Measurements from ENCODE around the gene ZNF500. TPM values are rescaled to one million over a fixed set of nuclear protein-coding genes. Genes with fewer than 3 reads are reported as not detected.

ZNF500 gene
- total RNA-seq, 1 experiment from 2014 or later = 23.6 TPM

DNA sequence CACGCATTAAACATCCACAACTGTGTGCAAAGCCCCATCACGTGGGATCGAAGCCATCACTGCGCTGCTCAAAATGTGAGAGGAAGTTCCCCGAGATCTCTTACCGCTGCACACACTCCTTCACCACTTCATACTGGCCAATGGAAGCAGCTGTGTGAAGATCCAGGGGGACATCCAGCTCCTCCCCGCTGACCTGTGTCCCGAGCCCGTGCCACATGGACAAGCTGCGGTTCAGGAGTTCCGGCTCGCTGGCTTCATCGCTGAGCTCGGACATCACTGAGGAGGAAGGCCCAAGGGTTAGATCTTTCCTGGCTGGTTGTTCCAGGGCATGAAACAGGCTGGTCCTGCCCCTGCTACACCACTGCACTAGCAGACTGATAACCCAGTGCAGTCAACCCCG, 37.1 kb downstream of the ZNF500 start:
- peaks cover 10% of the 10 kb centered on the region for H3K4me1 Mint-ChIP-seq (ENCODE audit: low read depth, unreplicated experiment)
- BruUV-seq (replicated peaks) = no TSS peak
- CTCF ChIA-PET = interaction anchor here (0.6 kb wide), 2 partner anchors 29 to 331 kb away, joined by 3 read pairs; no protein-coding TSS in a partner anchor
- H3K9me3 Mint-ChIP-seq (ENCODE audit: low read depth, unreplicated experiment) = no peaks in the 10 kb centered on the region
- H3K27me3 Mint-ChIP-seq (ENCODE audit: unreplicated experiment) = no peaks in the 10 kb centered on the region
- H3K27ac Mint-ChIP-seq (ENCODE audit: unreplicated experiment) = no peak overlapping the region
- intact Hi-C loops (cut with micrococcal nuclease; ENCODE audit: unreplicated experiment) = loop anchor here (10.0 kb wide), 1 partner anchor 225 kb away; the partner anchor contains the start of gene SEC14L5
- DNase-seq = no peak
- no peak overlapping the region for H3K4me3 Mint-ChIP-seq (ENCODE audit: low read depth, unreplicated experiment)
- TF ChIP-seq, protein P1, sequence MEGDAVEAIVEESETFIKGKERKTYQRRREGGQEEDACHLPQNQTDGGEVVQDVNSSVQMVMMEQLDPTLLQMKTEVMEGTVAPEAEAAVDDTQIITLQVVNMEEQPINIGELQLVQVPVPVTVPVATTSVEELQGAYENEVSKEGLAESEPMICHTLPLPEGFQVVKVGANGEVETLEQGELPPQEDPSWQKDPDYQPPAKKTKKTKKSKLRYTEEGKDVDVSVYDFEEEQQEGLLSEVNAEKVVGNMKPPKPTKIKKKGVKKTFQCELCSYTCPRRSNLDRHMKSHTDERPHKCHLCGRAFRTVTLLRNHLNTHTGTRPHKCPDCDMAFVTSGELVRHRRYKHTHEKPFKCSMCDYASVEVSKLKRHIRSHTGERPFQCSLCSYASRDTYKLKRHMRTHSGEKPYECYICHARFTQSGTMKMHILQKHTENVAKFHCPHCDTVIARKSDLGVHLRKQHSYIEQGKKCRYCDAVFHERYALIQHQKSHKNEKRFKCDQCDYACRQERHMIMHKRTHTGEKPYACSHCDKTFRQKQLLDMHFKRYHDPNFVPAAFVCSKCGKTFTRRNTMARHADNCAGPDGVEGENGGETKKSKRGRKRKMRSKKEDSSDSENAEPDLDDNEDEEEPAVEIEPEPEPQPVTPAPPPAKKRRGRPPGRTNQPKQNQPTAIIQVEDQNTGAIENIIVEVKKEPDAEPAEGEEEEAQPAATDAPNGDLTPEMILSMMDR (IDR thresholded peaks at IDR 0.05; ENCODE audit: unreplicated experiment) = no peak
- H3K36me3 Mint-ChIP-seq (ENCODE audit: insufficient read depth, unreplicated experiment) = peaks cover 45% of the 10 kb centered on the region

DNA sequence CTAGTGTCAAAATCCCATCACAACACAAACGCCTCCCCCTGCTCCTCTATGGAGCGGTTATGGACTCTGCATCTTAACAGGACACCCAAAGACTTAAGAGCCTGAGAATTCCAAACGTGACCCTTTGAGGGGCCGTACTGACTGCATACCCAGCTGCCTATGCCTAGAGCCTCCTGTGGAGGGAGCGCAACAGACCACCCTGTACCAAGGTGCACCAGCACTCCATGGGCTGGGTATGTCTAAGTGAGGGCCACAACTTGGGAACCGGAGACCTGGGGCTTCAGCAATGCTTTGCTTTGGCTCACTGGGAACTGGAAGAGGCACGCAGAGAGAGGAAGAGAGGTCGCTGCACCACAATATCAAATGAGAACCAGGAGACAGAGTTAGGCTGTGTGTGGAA, 38.3 kb downstream of the ZNF500 start:
- CTCF ChIA-PET = interaction anchor here (0.7 kb wide), 1 partner anchor 79 kb away, joined by 3 read pairs; no protein-coding TSS in a partner anchor
- Mint-ChIP-seq H3K9me3 (ENCODE audit: low read depth, unreplicated experiment) (no peaks in the 10 kb centered on the region), H3K4me3 (ENCODE audit: low read depth, unreplicated experiment) (no peak overlapping the region), H3K36me3 (ENCODE audit: insufficient read depth, unreplicated experiment) (peaks cover 34% of the 10 kb centered on the region), H3K27ac (ENCODE audit: unreplicated experiment) (no peak overlapping the region), H3K4me1 (ENCODE audit: low read depth, unreplicated experiment) (peaks cover 7% of the 10 kb centered on the region), H3K27me3 (ENCODE audit: unreplicated experiment) (no peaks in the 10 kb centered on the region)
- no TSS peak for BruUV-seq (replicated peaks)
- intact Hi-C loops (cut with micrococcal nuclease; ENCODE audit: unreplicated experiment) = no loop called here
- no peak for DNase-seq
- TF ChIP-seq, protein P1 (IDR thresholded peaks at IDR 0.05; ENCODE audit: unreplicated experiment) = no peak

- no peak overlapping the region for H3K27ac Mint-ChIP-seq (ENCODE audit: unreplicated experiment)
- no TSS peak for BruUV-seq (replicated peaks)
- no peaks in the 10 kb centered on the region for H3K4me1 Mint-ChIP-seq (ENCODE audit: low read depth, unreplicated experiment)
- peaks cover 40% of the 10 kb centered on the region for H3K36me3 Mint-ChIP-seq (ENCODE audit: insufficient read depth, unreplicated experiment)
- intact Hi-C loops (cut with micrococcal nuclease; ENCODE audit: unreplicated experiment) = no loop called here
- TF ChIP-seq, protein P1 (IDR thresholded peaks at IDR 0.05; ENCODE audit: unreplicated experiment) = no peak
- H3K27me3 Mint-ChIP-seq (ENCODE audit: unreplicated experiment) = no peaks in the 10 kb centered on the region
- H3K4me3 Mint-ChIP-seq (ENCODE audit: low read depth, unreplicated experiment) = no peak overlapping the region
- CTCF ChIA-PET = no interaction called here
- DNase-seq = no peak
- no peaks in the 10 kb centered on the region for H3K9me3 Mint-ChIP-seq (ENCODE audit: low read depth, unreplicated experiment)
Measured at GRCh38 chr16:4726616-4727015, 40.3 kb downstream of the ZNF500 start.

DNA sequence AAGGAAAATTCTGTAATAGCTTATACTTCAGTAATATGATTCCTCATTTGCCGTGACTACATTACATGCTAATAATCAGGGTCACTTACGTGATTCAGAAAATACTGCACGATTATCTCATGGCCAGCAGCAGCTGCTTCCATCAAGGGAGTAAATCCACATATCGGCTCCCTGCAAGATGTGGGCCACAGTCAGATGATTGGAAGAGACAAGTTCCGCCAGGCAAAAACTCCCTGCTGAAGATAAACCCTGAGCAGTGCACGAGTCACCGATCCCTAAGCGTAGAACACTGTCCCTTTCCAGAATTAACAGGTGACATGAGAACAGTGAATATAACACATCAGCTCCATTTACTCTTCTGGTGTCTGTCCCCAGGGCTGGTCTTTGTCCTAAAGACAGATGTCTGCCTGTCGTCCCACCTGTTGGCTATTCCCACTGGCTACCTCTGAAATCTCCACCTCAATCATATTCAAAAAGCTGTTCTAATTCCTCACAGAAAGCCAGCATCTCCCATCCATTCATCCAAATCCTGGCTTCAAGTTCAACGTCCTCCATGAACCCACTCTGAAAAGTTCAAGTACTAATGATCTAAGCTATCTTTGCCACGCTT, 42.2 kb downstream of the ZNF500 start:
- Mint-ChIP-seq H3K4me3 (ENCODE audit: low read depth, unreplicated experiment) (no peak overlapping the region), H3K36me3 (ENCODE audit: insufficient read depth, unreplicated experiment) (peaks cover 41% of the 10 kb centered on the region), H3K27me3 (ENCODE audit: unreplicated experiment) (no peaks in the 10 kb centered on the region), H3K4me1 (ENCODE audit: low read depth, unreplicated experiment) (no peaks in the 10 kb centered on the region), H3K9me3 (ENCODE audit: low read depth, unreplicated experiment) (no peaks in the 10 kb centered on the region), H3K27ac (ENCODE audit: unreplicated experiment) (no peak overlapping the region)
- no peak for DNase-seq
- intact Hi-C loops (cut with micrococcal nuclease; ENCODE audit: unreplicated experiment) = no loop called here
- no TSS peak for BruUV-seq (replicated peaks)
- CTCF ChIA-PET = no interaction called here
- TF ChIP-seq, protein P1 (IDR thresholded peaks at IDR 0.05; ENCODE audit: unreplicated experiment) = no peak
